GM12864 (cell line): Measurements from ENCODE around the gene NES.

Experiments used
- DNase-seq: peaks from one replicate; pipeline ENCODE4 v3.0.0-alpha.2; 2011; ENCODE audit warnings: low read depth
- H3K4me3 ChIP-seq: 2 replicates; pipeline ENCODE4 v1.5.1; 2011; ENCODE audit warnings: mild to moderate bottlenecking, low read depth, low read length, control low read depth
- CTCF ChIP-seq: IDR thresholded peaks from 2 replicates; pipeline ENCODE4 v1.5.1; 2011; ENCODE audit warnings: low read depth, mild to moderate bottlenecking, moderate library complexity, low read length, control low read depth, inconsistent platforms; ENCODE audit errors: missing control alignments

Gene NES

GRCh38 chr1:156717351-156717750 lies 40.1 kb upstream of the NES start:
- no peak overlapping the region for H3K4me3 ChIP-seq
- no peak for TF ChIP-seq CTCF
- no peak for DNase-seq

- no peak for TF ChIP-seq CTCF
- H3K4me3 ChIP-seq, result no peak overlapping the region
- no peak for DNase-seq
Observed at GRCh38 chr1:156714830-156715229, 37.6 kb upstream of the NES start.

GRCh38 chr1:156712626-156713025 lies 35.4 kb upstream of the NES start:
- no peak overlapping the region for H3K4me3 ChIP-seq
- DNase-seq, result no peak
- no peak for TF ChIP-seq CTCF

GRCh38 chr1:156711011-156711817 lies 34.0 kb upstream of the NES start:
- no peak overlapping the region for H3K4me3 ChIP-seq
- no peak for DNase-seq
- TF ChIP-seq CTCF, result no peak

GRCh38 chr1:156709757-156710489 lies 32.7 kb upstream of the NES start:
- no peak for TF ChIP-seq CTCF
- H3K4me3 ChIP-seq, result no peak overlapping the region
- no peak for DNase-seq

- H3K4me3 ChIP-seq, result no peak overlapping the region
- DNase-seq, result no peak
- TF ChIP-seq CTCF, result no peak
Observed at GRCh38 chr1:156709031-156709430, 31.8 kb upstream of the NES start.
